HG02642 (cell line): ENCODE results near the gene BABAM2.
A peak's percentile ranks its signal among the peaks of the same experiment; 100 is the strongest.
"Not testable (repeated sequence)": the region's sequence is repeated elsewhere in the genome, so short reads cannot be mapped to it uniquely, and the experiment has no call there.

Source experiments
- ATAC-seq: cut with Tn5 transposase; IDR thresholded peaks from one replicate; pipeline ENCODE4 v1.9.1; 2021; ENCODE audit warnings: mild to moderate bottlenecking; ENCODE audit not compliant: unreplicated experiment, poor library complexity

Gene BABAM2

GRCh38 chr2:28224648-28225472 lies 334.3 kb downstream of the BABAM2 start:
- ATAC-seq = no peak

GRCh38 chr2:28225473-28226080 lies 335.0 kb downstream of the BABAM2 start:
- ATAC-seq = no peak

GRCh38 chr2:28226558-28226957 lies 336.0 kb downstream of the BABAM2 start:
- ATAC-seq = no peak

GRCh38 chr2:28227498-28227897 lies 337.0 kb downstream of the BABAM2 start:
- no peak for ATAC-seq

- no peak for ATAC-seq
Observed at GRCh38 chr2:28228434-28228995, 338.0 kb downstream of the BABAM2 start.

- no peak for ATAC-seq
Observed at GRCh38 chr2:28231110-28231631, 340.6 kb downstream of the BABAM2 start.

- ATAC-seq = no peak
Observed at GRCh38 chr2:28232295-28232694, 341.8 kb downstream of the BABAM2 start.

GRCh38 chr2:28233164-28233676 lies 342.7 kb downstream of the BABAM2 start:
- no peak for ATAC-seq

- ATAC-seq = no peak
Observed at GRCh38 chr2:28234807-28235206, 344.3 kb downstream of the BABAM2 start.

- ATAC-seq = no peak
Observed at GRCh38 chr2:28239207-28239606, 348.7 kb downstream of the BABAM2 start.

GRCh38 chr2:28240937-28241336 lies 350.4 kb downstream of the BABAM2 start:
- ATAC-seq = no peak

- no peak for ATAC-seq
Observed at GRCh38 chr2:28247290-28247689, 356.8 kb downstream of the BABAM2 start.

GRCh38 chr2:28247734-28248133 lies 357.2 kb downstream of the BABAM2 start:
- ATAC-seq = no peak

- no peak for ATAC-seq
Observed at GRCh38 chr2:28248511-28248910, 358.0 kb downstream of the BABAM2 start.

GRCh38 chr2:28250006-28250405 lies 359.5 kb downstream of the BABAM2 start:
- ATAC-seq = no peak

- ATAC-seq = no peak
Observed at GRCh38 chr2:28251337-28251736, 360.8 kb downstream of the BABAM2 start.

- ATAC-seq = peak; percentile 74
Observed at GRCh38 chr2:28252311-28252710, 361.8 kb downstream of the BABAM2 start.

- ATAC-seq = no peak
Observed at GRCh38 chr2:28253543-28253942, 363.0 kb downstream of the BABAM2 start.

- ATAC-seq = not testable (repeated sequence)
Observed at GRCh38 chr2:28255231-28255630, 364.7 kb downstream of the BABAM2 start.

GRCh38 chr2:28257182-28257581 lies 366.7 kb downstream of the BABAM2 start:
- no peak for ATAC-seq

- not testable (repeated sequence) for ATAC-seq
Observed at GRCh38 chr2:28259226-28259625, 368.7 kb downstream of the BABAM2 start.
